GM19372 (cell line): ENCODE measurements around the gene EMP1.

Source experiments
- ATAC-seq: cut with Tn5 transposase; IDR thresholded peaks from one replicate; pipeline ENCODE4 v1.9.1; 2021; ENCODE audit warnings: mild to moderate bottlenecking, low read depth, moderate library complexity; ENCODE audit not compliant: unreplicated experiment

Gene EMP1

DNA sequence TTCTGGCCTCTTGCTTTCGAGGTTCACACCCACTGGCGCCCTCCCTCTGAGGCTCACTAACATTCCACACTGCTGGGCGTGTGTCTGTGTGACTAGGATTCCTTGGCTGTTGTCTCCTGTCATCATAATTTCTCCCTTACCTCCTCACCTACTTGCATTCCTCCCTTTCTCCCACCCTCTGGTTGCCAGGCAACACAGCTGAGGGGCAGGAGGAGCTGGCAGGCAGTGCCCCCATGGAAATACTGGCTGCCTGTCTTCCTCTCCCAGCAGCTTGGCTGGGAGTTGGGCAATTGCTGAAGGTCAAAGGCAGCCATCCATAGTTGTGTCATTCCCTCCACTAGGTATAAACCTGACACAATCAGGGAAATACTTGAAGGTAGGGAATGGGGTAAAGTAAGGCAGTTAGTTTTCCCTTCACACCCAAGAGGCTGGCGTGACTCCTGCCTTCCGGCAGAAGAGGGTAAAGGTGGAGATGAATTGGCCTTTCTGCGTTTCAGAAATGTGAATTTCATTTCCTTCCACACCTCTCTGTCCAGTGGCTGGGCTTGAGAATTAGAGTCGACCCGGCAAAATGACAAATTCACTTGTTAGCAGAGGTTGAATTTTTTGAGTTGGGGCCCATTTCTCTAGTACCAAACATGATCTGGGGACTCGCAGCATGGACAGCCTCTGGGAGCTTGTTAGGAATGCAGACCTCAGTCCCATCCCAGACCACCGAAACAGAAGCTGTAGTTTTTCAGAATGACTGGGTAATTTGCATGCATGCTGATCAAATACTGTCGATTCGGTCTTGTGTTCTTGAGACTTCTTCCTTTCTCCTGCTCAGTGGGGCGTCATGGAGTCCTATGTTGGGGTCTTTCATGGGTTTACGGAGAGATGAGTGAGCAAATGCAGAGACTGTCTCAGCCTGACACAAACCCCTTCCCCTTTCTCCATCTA is 24.3 kb upstream of the EMP1 start:
- no peak for ATAC-seq

GRCh38 chr12:13173012-13173932 is 23.3 kb upstream of the EMP1 start:
- peak; percentile 87 for ATAC-seq

GRCh38 chr12:13175499-13175898 is 21.0 kb upstream of the EMP1 start:
- no peak for ATAC-seq

DNA sequence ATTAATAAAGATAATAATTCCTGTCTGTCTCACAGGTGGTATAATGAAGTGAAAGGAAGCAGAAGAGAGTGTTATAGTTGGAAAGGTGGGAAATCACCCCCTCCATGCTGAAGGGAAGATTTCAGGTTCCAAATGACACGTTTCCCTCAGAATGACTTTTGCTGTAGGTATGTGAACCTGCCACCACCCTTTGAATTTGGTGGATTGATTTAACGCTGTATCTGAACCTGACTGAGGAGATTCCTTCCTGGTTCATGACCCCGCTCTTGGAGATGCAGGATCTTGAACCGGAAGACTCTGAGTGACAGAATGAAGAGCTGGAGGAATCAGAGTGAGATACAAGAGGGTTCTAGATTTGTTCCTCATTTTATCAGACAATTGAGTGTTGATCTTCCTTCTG is 20.3 kb upstream of the EMP1 start:
- ATAC-seq = no peak

GRCh38 chr12:13177373-13177772 is 19.2 kb upstream of the EMP1 start:
- no peak for ATAC-seq

- no peak for ATAC-seq
Measured at GRCh38 chr12:13177906-13178305, 18.6 kb upstream of the EMP1 start.

GRCh38 chr12:13178568-13179210 is 17.8 kb upstream of the EMP1 start:
- no peak for ATAC-seq

DNA sequence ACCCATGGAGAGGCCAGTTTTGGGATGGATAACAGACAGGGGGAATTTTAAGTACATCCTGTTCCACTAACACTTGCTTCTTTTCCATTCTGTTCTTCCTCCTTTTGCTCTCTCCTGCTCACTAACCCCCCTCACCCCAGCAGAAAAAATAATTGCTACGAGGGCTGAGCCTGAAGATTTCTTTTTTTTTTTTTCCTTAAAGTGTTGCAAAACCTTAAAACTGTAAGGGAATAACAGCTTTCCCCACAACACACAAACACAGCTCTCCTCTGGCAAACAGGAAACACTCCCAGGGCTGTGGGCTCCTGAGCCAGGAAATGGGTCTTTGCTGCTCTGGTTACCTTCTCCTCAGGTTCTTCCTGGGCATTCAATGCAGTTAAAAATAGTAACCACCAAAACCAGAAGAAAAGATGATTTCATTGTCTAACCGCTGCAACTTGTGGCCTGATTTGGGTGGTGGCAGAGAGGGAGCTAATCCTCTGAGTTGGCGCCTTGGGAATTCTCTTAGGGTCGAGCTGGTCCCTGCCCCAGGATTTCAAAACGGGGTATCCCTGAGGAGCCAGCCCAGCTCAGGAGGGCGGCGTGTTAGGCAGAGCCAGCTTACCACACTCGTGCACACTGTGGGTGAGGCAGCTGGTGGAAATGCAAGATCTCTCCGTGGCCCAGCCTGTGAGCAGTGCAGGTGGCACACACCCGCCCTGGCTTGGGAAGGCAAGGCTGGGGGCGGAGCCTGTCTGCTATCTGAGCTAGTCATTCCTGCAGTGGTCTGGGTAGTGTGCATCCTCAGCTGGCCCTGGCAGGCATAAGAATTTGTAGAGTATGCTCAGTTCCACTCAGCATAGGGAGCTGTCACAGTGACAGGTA is 17.1 kb upstream of the EMP1 start:
- ATAC-seq = no peak

GRCh38 chr12:13181375-13182070 is 15.0 kb upstream of the EMP1 start:
- ATAC-seq = no peak

DNA sequence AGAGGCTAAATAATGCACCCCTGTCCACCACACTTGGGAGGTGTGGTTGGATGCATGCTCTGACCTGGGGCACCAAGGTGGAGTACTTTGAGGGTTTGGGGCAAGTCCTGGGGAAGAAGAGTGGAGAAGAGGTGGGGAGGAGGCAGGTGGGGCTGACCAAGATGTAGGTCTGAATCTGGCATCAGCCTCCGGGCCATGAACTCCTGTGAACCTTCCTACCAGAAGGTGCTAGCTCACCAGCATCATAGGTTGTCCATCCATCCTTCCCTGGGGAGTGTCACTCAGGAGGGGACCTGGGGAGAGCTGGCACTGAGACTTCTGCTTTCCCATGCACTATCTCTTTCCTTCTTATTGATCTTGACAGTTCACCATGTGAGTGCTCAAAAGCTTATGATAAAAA is 13.6 kb upstream of the EMP1 start:
- ATAC-seq = no peak

DNA sequence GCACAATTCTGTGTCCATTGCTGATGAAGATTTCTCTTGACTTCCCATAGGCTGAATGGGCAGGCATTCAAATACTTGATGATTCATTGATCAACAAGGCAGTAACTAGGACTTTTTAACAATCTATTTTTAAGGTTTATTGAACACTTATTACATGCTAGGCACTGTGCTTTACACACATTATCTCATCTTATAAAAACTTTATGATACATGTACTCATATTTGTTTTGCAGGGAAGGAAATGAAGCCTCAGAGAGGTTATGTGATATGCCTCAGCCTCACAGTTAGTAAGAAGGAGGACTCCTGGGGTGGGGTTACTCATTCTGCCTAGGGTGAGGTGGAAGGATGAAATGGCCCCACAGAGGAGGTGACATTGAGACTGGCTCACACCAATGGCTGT is 12.9 kb upstream of the EMP1 start:
- ATAC-seq = no peak

DNA sequence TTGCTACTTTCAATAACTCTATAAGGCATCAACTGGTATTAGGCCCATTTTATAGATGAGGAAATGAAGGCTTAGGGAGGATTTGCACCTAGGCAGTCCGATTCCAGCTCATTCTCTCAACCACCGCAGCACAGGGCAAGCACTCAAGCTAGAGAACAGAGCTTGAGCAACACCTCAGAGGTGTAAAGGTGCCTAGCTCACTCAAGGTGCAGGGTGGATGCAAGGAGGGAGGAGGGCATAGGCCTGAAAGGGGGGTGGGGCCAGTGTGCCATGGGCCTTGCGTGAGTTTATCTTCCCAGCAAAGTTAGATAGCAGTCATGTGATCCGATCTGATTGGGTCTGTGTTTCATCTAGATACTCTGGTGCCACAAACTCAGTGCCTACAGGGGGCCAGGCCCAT is 10.2 kb upstream of the EMP1 start:
- ATAC-seq = no peak

DNA sequence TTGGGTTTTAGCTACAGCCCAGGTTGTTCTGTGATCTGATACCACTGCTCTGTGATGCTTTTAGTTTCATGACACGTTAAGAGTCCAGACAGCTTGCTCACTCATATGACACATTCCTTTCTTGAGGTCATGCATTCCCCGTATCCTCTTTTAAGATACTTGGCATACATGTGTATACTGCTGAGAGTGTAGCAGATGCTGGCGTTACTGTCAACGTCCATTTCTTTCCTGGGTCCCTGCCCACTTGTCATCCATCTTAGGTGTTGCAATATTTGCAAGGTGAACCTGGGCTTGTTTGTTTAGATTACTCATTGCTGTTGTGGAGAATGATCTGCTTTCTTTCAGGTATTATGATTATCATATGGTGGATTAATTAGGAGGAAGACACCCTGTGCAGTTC is 9.1 kb upstream of the EMP1 start:
- no peak for ATAC-seq

GRCh38 chr12:13189264-13189663 is 7.3 kb upstream of the EMP1 start:
- no peak for ATAC-seq

DNA sequence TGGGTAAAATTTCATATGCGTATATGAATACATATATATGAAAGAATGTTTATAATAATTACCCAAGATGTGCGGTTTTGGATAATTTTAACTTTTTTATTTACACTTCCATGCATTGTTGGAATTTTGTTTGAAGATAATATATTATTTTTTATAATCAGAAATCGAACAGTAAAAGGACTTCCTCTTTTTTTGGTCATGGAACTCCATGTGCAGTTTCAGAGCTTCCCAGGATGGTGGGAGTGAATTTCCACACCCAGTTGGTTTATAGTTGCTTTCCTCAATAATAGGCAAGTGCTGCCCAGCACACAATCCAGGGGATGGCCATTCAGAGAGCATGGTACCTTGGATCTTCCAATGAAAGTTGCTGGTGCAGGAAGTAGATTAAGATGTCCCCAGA is 6.3 kb upstream of the EMP1 start:
- ATAC-seq = no peak

DNA sequence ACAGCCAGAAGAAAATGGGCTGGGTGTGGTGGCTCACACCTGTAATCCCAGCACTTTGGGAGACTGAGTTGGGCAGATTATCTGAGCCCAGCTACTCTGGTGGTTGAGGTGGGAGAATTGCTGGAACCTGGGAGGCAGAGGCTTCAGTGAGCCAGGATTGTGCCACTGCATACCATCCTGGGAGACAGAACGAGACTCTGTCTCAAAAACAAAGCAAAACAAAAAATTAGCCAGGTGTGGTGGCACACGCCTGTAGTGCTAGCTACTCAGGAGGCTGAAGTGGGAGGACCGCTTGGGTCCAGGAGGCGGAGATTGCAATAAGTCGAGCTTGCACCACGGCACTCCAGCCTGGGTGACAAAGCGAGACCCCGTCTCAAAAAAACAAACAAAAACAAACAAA is 3.8 kb upstream of the EMP1 start:
- no peak for ATAC-seq

GRCh38 chr12:13193505-13194231 is 2.9 kb upstream of the EMP1 start:
- no peak for ATAC-seq

DNA sequence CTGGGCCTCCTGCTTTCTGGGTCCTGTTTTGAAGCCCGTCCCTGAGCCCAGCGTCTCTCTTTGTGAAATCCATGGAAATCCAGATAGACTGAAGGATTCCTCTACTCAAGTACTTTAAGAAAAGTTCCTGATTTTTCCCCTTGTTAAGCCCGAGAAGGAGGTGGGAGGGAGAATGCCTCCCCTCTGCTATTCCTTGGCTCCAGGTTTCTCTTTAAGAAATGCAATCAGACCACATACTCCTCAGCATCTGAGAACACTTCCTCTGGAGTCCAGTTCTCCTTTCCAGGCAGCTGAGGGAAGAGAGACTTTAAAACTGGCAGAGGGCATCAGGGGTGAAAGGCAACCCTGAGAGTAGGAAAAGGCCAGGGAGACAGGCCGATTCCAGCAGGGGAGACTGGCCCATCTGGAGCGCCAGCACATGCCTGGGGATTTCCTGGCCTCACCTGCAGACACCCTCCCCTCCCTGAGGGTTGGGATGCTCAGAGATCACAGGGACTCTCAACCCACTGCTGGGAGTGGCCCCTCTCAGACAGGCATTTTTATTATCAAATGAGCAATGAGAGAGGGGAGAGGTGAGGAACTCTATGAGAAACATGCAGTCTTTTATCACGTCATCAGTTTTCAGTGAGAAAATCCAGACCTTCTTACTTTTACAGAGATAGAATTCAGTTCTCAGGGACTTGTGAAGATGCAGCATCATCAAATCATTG is 2.0 kb upstream of the EMP1 start:
- ATAC-seq = no peak
